ENCODE measurements around the gene GATB. TPM values are rescaled to one million over a fixed set of nuclear protein-coding genes. Genes with fewer than 3 reads are reported as not detected.

GATB gene
- total and polyA plus RNA-seq, 2 donors (not counting 3 experiments of a cell fraction or from before 2014, with no cell fraction given) = 14.4 to 17.7 TPM

DNA sequence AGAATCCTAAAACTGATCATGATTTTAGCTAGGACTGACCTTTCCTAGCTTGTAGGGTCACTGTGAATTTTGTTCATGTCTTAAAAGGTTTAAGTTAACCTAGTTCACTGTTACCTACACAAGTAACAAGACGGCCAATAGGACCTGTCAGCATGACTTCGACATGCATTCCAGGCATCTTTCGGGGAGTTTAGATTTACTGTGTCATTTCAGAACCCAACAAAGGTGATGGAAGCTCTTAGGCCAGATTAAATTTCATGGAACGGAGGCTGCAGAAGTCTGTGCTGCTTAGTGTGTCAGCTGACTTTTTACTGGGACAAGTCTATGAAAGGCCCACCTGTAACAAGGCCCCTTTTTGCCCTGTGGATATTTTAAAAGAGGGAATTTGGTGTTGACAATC, 93.1 kb downstream of the GATB start:
- Histone ChIP-seq H3K4me2 (ENCODE audit: insufficient read depth, low read length) (no peak overlapping the region), H3K79me2 (ENCODE audit: control insufficient read depth, insufficient read depth, low read length) (no peaks in the 10 kb centered on the region), H4K20me1 (replicated peaks; ENCODE audit: control insufficient read depth, extremely low read depth, insufficient read depth, low read length) (no peaks in the 10 kb centered on the region), H3K4me3 (replicated peaks in 1 of 3; ENCODE audit: insufficient read depth in 1 of 3, low read depth in 1 of 3, low read length in 3 of 3) (no peak overlapping the region), H3K9ac (replicated peaks; ENCODE audit: extremely low read depth, insufficient read depth, low read length) (no peak overlapping the region), H2AFZ (ENCODE audit: low read depth, low read length) (no peak overlapping the region), H3K9me3 (replicated peaks; ENCODE audit: control insufficient read depth, insufficient read depth, low read length) (no peaks in the 10 kb centered on the region), H3K36me3 (ENCODE audit: control insufficient read depth in 2 of 2, extremely low read depth in 1 of 2, insufficient read depth in 2 of 2, low read length in 2 of 2) (no peaks in the 10 kb centered on the region), H3K4me1 (ENCODE audit: control insufficient read depth, extremely low read depth, insufficient read depth, low read length) (no peaks in the 10 kb centered on the region), H3K27ac (ENCODE audit: insufficient read depth, low read depth, low read length) (no peak overlapping the region), H3K9me1 (replicated peaks; ENCODE audit: control insufficient read depth, extremely low read depth, insufficient read depth, low read length) (no peaks in the 10 kb centered on the region), H3K27me3 (ENCODE audit: control insufficient read depth in 2 of 2, insufficient read depth in 2 of 2, low read length in 2 of 2) (no peaks in the 10 kb centered on the region)
- POLR2A ChIA-PET = no interaction called here
- dilution Hi-C loops (cut with MboI; ENCODE audit: extremely low pct_ligation_motif_present, low sequenced_read_pairs) (no loop called here), intact Hi-C loops (cut with micrococcal nuclease) (no loop called here)
- FAIRE-seq (no peak), DNase-seq (ENCODE audit: low read depth, low spot score) (no peak)
- TF ChIP-seq, protein P1, sequence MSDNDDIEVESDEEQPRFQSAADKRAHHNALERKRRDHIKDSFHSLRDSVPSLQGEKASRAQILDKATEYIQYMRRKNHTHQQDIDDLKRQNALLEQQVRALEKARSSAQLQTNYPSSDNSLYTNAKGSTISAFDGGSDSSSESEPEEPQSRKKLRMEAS (IDR thresholded peaks at IDR 0.05; ENCODE audit: insufficient read depth, insufficient read length) = no peak
- no peak for TF ChIP-seq EZH2 (IDR thresholded peaks at IDR 0.05; ENCODE audit: borderline replicate concordance, low read depth, low read length, severe bottlenecking)
- no TSS peak for BruUV-seq (replicated peaks)
- CTCF ChIA-PET = interaction anchor here (1.1 to 1.9 kb wide), 2 partner anchors 10 to 23 kb away, joined by 3 to 6 read pairs; no protein-coding TSS in a partner anchor

DNA sequence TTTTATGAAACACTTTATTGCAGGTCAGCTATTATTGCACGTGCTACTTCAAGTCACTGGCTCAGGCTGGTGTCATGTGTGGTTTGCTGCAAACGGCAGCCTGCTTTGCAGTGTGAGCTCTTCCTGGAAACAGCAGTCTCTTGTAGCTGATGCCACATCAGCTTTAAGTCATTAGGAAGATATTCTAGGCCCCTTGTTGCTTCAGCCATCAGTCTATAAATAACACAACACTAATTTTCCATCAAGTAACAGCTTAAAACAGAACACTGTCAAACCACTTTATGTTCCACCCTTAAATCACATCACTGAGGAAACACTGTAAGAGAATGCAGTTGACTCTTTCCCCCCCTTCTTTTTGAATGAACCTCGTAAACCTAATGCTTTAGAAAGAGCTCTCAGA, 93.8 kb downstream of the GATB start:
- POLR2A ChIA-PET = no interaction called here
- no peaks in the 10 kb centered on the region for H3K79me2 ChIP-seq (ENCODE audit: control insufficient read depth, insufficient read depth, low read length)
- FAIRE-seq (no peak), DNase-seq (ENCODE audit: low read depth, low spot score) (no peak)
- H3K9me3 ChIP-seq (replicated peaks; ENCODE audit: control insufficient read depth, insufficient read depth, low read length) = no peaks in the 10 kb centered on the region
- H4K20me1 ChIP-seq (replicated peaks; ENCODE audit: control insufficient read depth, extremely low read depth, insufficient read depth, low read length) = no peaks in the 10 kb centered on the region
- dilution Hi-C loops (cut with MboI; ENCODE audit: extremely low pct_ligation_motif_present, low sequenced_read_pairs) (no loop called here), intact Hi-C loops (cut with micrococcal nuclease) (no loop called here)
- no peaks in the 10 kb centered on the region for H3K36me3 ChIP-seq (ENCODE audit: control insufficient read depth in 2 of 2, extremely low read depth in 1 of 2, insufficient read depth in 2 of 2, low read length in 2 of 2)
- no peak overlapping the region for H3K9ac ChIP-seq (replicated peaks; ENCODE audit: extremely low read depth, insufficient read depth, low read length)
- no peak for TF ChIP-seq POLR2A (IDR thresholded peaks at IDR 0.05; ENCODE audit: low read depth, low read length)
- no peak for TF ChIP-seq MYC (IDR thresholded peaks at IDR 0.05; ENCODE audit: low read depth, low read length)
- no peak for TF ChIP-seq JUN (IDR thresholded peaks at IDR 0.05; ENCODE audit: borderline replicate concordance, insufficient read depth, insufficient read length, low read depth)
- TF ChIP-seq EZH2 (IDR thresholded peaks at IDR 0.05; ENCODE audit: borderline replicate concordance, low read depth, low read length, severe bottlenecking) = no peak
- TF ChIP-seq POLR2AphosphoS5 (IDR thresholded peaks at IDR 0.05; ENCODE audit: insufficient read depth, low read depth, low read length) = no peak
- CTCF ChIA-PET = interaction anchor here (1.4 to 1.9 kb wide), 2 partner anchors 10 to 23 kb away, joined by 4 to 6 read pairs; no protein-coding TSS in a partner anchor
- H3K9me1 ChIP-seq (replicated peaks; ENCODE audit: control insufficient read depth, extremely low read depth, insufficient read depth, low read length) = no peaks in the 10 kb centered on the region
- H2AFZ ChIP-seq (ENCODE audit: low read depth, low read length) = no peak overlapping the region
- H3K4me2 ChIP-seq (ENCODE audit: insufficient read depth, low read length) = no peak overlapping the region
- no TSS peak for BruUV-seq (replicated peaks)
- H3K27me3 ChIP-seq (ENCODE audit: control insufficient read depth in 2 of 2, insufficient read depth in 2 of 2, low read length in 2 of 2) = no peaks in the 10 kb centered on the region
- no peaks in the 10 kb centered on the region for H3K4me1 ChIP-seq (ENCODE audit: control insufficient read depth, extremely low read depth, insufficient read depth, low read length)
- H3K27ac ChIP-seq (ENCODE audit: insufficient read depth, low read depth, low read length) = no peak overlapping the region
- no peak overlapping the region for H3K4me3 ChIP-seq (replicated peaks in 1 of 3; ENCODE audit: insufficient read depth in 1 of 3, low read depth in 1 of 3, low read length in 3 of 3)
